ENCODE measurements around the gene SOS2. TPM values are rescaled to one million over a fixed set of nuclear protein-coding genes. Genes with fewer than 3 reads are reported as not detected.
"Not testable (repeated sequence)": the region's sequence is repeated elsewhere in the genome, so short reads cannot be mapped to it uniquely, and the experiment has no call there.

Gene SOS2
- polyA plus RNA-seq, 1 donor = 26.3 TPM

DNA sequence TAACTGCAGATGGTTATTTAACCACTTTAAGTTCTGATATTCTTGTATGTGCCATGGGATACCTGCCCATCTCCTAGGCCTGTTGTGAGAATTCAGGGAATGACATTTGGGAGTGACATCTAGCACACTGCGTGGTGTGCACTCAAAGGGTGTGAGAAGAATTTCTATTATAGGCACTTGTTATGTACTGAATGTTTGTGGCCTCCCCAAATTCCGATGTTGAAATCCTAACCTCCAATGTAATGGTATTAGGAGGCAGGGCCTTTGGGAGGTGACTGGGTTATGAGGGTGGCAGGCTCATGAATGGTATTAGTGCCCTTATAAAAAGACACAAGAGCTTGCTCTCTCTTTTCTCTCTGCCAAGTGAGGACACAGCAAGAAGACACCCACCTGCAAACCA is 142.6 kb downstream of the SOS2 start:
- no peak overlapping the region for H3K27ac ChIP-seq (ENCODE audit: low read length)
- no peaks in the 10 kb centered on the region for H3K4me1 ChIP-seq (ENCODE audit: control insufficient read depth, insufficient read depth, low read length)
- DNase-seq = no peak
- WGBS (ENCODE audit: insufficient coverage, low lambda C conversion rate) = no CpG with 5 or more reads among the region's 2 CpGs
- H3K27me3 ChIP-seq (ENCODE audit: control insufficient read depth, insufficient read depth, low read length) = no peaks in the 10 kb centered on the region
- no peak overlapping the region for H3K4me3 ChIP-seq (ENCODE audit: low read length)
- no peaks in the 10 kb centered on the region for H3K9me3 ChIP-seq (ENCODE audit: control insufficient read depth, low read depth, low read length)
- no peaks in the 10 kb centered on the region for H3K36me3 ChIP-seq (ENCODE audit: control insufficient read depth, insufficient read depth, low read length)

DNA sequence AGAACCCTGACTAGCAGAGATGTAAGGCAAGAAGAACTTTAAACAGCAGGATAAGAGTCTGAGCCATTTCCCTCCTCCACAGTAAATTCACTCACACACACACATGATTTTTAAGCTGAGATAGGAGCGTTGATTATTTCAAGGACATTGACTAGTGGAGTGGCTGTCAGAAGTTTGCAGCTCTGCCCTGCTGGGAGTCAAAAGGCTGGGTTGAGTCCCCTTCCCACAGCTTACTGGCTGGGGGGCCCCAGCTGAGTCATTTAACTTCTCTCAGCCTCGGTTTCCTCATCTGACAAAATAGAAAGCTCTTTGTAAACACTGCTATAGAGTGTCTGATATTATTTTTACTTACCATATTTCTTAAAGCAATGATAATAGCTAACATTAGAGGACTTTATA is 143.3 kb downstream of the SOS2 start:
- H3K36me3 ChIP-seq (ENCODE audit: control insufficient read depth, insufficient read depth, low read length) = no peaks in the 10 kb centered on the region
- WGBS (ENCODE audit: insufficient coverage, low lambda C conversion rate) = no CpG with 5 or more reads among the region's 2 CpGs
- no peak overlapping the region for H3K4me3 ChIP-seq (ENCODE audit: low read length)
- no peak for DNase-seq
- no peak overlapping the region for H3K27ac ChIP-seq (ENCODE audit: low read length)
- H3K9me3 ChIP-seq (ENCODE audit: control insufficient read depth, low read depth, low read length) = no peaks in the 10 kb centered on the region
- no peaks in the 10 kb centered on the region for H3K27me3 ChIP-seq (ENCODE audit: control insufficient read depth, insufficient read depth, low read length)
- no peaks in the 10 kb centered on the region for H3K4me1 ChIP-seq (ENCODE audit: control insufficient read depth, insufficient read depth, low read length)

DNA sequence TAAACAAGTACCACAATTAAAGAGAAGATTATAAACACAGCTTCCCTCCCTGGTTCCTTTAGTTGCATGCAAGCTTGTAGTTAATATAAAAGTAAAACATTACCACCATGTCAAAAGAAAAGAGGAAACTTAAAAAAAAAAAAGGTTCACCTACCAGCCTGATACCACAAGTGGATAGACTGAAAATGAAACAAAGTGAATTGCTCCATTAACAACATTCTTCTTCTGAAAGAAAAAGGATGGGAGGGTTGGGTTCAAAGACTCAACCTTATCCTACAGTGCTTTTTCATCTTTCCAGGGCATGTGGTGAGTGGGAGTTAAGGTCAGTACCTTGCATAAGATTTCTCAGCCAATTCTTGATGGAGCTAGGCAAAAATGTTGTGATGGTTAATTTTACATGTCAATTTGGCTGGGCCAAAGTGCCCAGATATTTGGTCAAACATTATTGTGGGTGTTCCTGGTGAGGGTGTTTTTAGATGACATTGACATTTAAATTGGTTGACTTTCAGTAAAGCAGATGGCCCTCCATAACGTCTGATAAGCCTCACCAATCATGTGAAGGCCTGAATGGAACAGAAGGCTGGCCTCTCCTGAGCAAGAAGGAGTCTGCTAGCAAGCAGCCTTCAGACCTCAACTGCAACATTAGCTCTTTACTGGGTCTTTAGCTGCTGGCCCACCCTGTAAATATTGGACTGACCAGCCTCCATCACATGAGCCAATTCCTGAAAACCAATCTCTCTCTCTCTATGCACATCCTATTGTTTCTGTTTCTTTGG is 143.8 kb downstream of the SOS2 start:
- no CpG with 5 or more reads among the region's 1 CpG for WGBS (ENCODE audit: insufficient coverage, low lambda C conversion rate)
- Histone ChIP-seq H3K4me3 (ENCODE audit: low read length) (no peak overlapping the region), H3K27ac (ENCODE audit: low read length) (no peak overlapping the region), H3K9me3 (ENCODE audit: control insufficient read depth, low read depth, low read length) (no peaks in the 10 kb centered on the region), H3K4me1 (ENCODE audit: control insufficient read depth, insufficient read depth, low read length) (no peaks in the 10 kb centered on the region), H3K36me3 (ENCODE audit: control insufficient read depth, insufficient read depth, low read length) (no peaks in the 10 kb centered on the region), H3K27me3 (ENCODE audit: control insufficient read depth, insufficient read depth, low read length) (no peaks in the 10 kb centered on the region)
- DNase-seq = peak in 1 of 2 donors; percentile 49

DNA sequence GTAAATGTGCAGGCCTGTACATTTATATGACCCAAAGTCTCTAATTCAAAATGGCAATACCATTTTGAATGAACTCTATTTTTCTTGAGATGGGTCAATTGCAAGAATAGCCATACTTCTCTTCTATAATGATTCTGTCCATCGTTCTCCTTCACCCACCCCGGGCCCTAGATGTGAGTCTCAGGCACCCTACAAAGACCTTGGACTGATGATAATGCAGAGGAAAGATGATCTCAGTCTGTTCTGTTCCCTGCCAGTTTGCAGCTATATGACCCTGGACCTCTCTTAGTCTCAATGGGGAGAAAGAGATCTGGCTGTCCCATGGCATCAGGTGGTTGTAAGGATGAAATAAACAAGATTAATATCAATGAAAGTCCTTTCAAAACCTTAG is 145.1 kb downstream of the SOS2 start:
- Histone ChIP-seq H3K9me3 (ENCODE audit: control insufficient read depth, low read depth, low read length) (no peaks in the 10 kb centered on the region), H3K27me3 (ENCODE audit: control insufficient read depth, insufficient read depth, low read length) (no peaks in the 10 kb centered on the region), H3K4me3 (ENCODE audit: low read length) (no peak overlapping the region), H3K4me1 (ENCODE audit: control insufficient read depth, insufficient read depth, low read length) (no peaks in the 10 kb centered on the region), H3K27ac (ENCODE audit: low read length) (no peak overlapping the region), H3K36me3 (ENCODE audit: control insufficient read depth, insufficient read depth, low read length) (no peaks in the 10 kb centered on the region)
- DNase-seq = no peak
- no CpG with 5 or more reads among the region's 2 CpGs for WGBS (ENCODE audit: insufficient coverage, low lambda C conversion rate)

GRCh38 chr14:50085570-50086320 is 145.6 kb downstream of the SOS2 start:
- 100% methylated on average over 1 of the region's 10 CpGs for WGBS (ENCODE audit: insufficient coverage, low lambda C conversion rate)
- H3K27ac ChIP-seq (ENCODE audit: low read length) = no peak overlapping the region
- H3K27me3 ChIP-seq (ENCODE audit: control insufficient read depth, insufficient read depth, low read length) = no peaks in the 10 kb centered on the region
- no peak overlapping the region for H3K4me3 ChIP-seq (ENCODE audit: low read length)
- H3K9me3 ChIP-seq (ENCODE audit: control insufficient read depth, low read depth, low read length) = no peaks in the 10 kb centered on the region
- no peak for DNase-seq
- H3K4me1 ChIP-seq (ENCODE audit: control insufficient read depth, insufficient read depth, low read length) = no peaks in the 10 kb centered on the region
- no peaks in the 10 kb centered on the region for H3K36me3 ChIP-seq (ENCODE audit: control insufficient read depth, insufficient read depth, low read length)

- no peaks in the 10 kb centered on the region for H3K4me1 ChIP-seq (ENCODE audit: control insufficient read depth, insufficient read depth, low read length)
- no peak overlapping the region for H3K4me3 ChIP-seq (ENCODE audit: low read length)
- WGBS (ENCODE audit: insufficient coverage, low lambda C conversion rate) = no CpG with 5 or more reads among the region's 3 CpGs
- no peaks in the 10 kb centered on the region for H3K36me3 ChIP-seq (ENCODE audit: control insufficient read depth, insufficient read depth, low read length)
- no peaks in the 10 kb centered on the region for H3K9me3 ChIP-seq (ENCODE audit: control insufficient read depth, low read depth, low read length)
- no peak for DNase-seq
- no peaks in the 10 kb centered on the region for H3K27me3 ChIP-seq (ENCODE audit: control insufficient read depth, insufficient read depth, low read length)
- no peak overlapping the region for H3K27ac ChIP-seq (ENCODE audit: low read length)
Observed at GRCh38 chr14:50084666-50085065, 146.7 kb downstream of the SOS2 start.

GRCh38 chr14:50083467-50084337 is 147.7 kb downstream of the SOS2 start:
- Histone ChIP-seq H3K4me1 (ENCODE audit: control insufficient read depth, insufficient read depth, low read length) (no peaks in the 10 kb centered on the region), H3K4me3 (ENCODE audit: low read length) (no peak overlapping the region), H3K36me3 (ENCODE audit: control insufficient read depth, insufficient read depth, low read length) (no peaks in the 10 kb centered on the region), H3K9me3 (ENCODE audit: control insufficient read depth, low read depth, low read length) (no peaks in the 10 kb centered on the region), H3K27me3 (ENCODE audit: control insufficient read depth, insufficient read depth, low read length) (no peaks in the 10 kb centered on the region), H3K27ac (ENCODE audit: low read length) (no peak overlapping the region)
- WGBS (ENCODE audit: insufficient coverage, low lambda C conversion rate) = 100% methylated on average over 1 of the region's 17 CpGs
- DNase-seq = no peak

- no CpG with 5 or more reads among the region's 10 CpGs for WGBS (ENCODE audit: insufficient coverage, low lambda C conversion rate)
- no peak overlapping the region for H3K4me3 ChIP-seq (ENCODE audit: low read length)
- DNase-seq = no peak
- H3K27ac ChIP-seq (ENCODE audit: low read length) = no peak overlapping the region
- H3K36me3 ChIP-seq (ENCODE audit: control insufficient read depth, insufficient read depth, low read length) = no peaks in the 10 kb centered on the region
- H3K4me1 ChIP-seq (ENCODE audit: control insufficient read depth, insufficient read depth, low read length) = no peaks in the 10 kb centered on the region
- no peaks in the 10 kb centered on the region for H3K9me3 ChIP-seq (ENCODE audit: control insufficient read depth, low read depth, low read length)
- no peaks in the 10 kb centered on the region for H3K27me3 ChIP-seq (ENCODE audit: control insufficient read depth, insufficient read depth, low read length)
Observed at GRCh38 chr14:50082784-50083466, 148.5 kb downstream of the SOS2 start.

DNA sequence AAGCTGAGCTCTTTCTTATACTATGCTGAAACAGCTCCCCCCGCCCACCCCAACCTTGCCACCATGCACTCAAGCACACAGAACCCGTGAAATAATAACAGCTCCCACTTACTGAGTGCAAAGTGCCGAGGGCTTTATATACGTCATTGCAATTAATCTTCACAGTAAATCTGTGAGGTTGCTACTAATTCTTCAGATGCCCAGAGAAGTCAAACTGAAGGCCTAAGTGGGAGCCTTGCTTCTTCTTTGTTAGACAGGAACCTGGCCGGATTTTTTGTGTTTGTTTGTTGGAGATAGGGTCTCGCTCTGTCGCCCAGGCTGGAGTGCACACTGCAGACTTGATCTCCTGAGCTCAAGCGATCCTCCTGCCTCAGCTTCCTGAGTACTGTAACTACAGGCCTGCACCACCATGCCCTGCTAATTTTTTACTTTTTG is 149.1 kb downstream of the SOS2 start:
- Histone ChIP-seq H3K4me1 (ENCODE audit: control insufficient read depth, insufficient read depth, low read length) (no peaks in the 10 kb centered on the region), H3K4me3 (ENCODE audit: low read length) (no peak overlapping the region), H3K36me3 (ENCODE audit: control insufficient read depth, insufficient read depth, low read length) (no peaks in the 10 kb centered on the region), H3K27ac (ENCODE audit: low read length) (no peak overlapping the region), H3K27me3 (ENCODE audit: control insufficient read depth, insufficient read depth, low read length) (no peaks in the 10 kb centered on the region), H3K9me3 (ENCODE audit: control insufficient read depth, low read depth, low read length) (no peaks in the 10 kb centered on the region)
- no CpG with 5 or more reads among the region's 8 CpGs for WGBS (ENCODE audit: insufficient coverage, low lambda C conversion rate)
- DNase-seq = no peak

DNA sequence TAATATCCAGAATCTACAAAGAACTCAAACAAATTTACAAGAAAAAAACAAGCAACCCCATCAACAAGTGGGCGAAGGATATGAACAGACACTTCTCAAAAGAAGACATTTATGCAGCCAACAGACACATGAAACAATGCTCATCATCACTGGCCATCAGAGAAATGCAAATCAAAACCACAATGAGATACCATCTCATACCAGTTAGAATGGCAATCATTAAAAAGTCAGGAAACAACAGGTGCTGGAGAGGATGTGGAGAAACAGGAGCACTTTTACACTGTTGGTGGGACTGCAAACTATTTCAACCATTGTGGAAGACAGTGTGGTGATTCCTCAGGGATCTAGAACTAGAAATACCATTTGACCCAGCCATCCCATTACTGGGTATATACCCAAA is 152.3 kb downstream of the SOS2 start:
- H3K4me3 ChIP-seq (ENCODE audit: low read length); DNase-seq; H3K27me3 ChIP-seq (ENCODE audit: control insufficient read depth, insufficient read depth, low read length); H3K27ac ChIP-seq (ENCODE audit: low read length); H3K4me1 ChIP-seq (ENCODE audit: control insufficient read depth, insufficient read depth, low read length); H3K36me3 ChIP-seq (ENCODE audit: control insufficient read depth, insufficient read depth, low read length); H3K9me3 ChIP-seq (ENCODE audit: control insufficient read depth, low read depth, low read length): not testable (repeated sequence)
- WGBS (ENCODE audit: insufficient coverage, low lambda C conversion rate) = no CpG with 5 or more reads among the region's 1 CpG

All from large intestine (tissue), 3 donors.